ENCODE data around the gene TLE2. TPM values are rescaled to one million over a fixed set of nuclear protein-coding genes. Genes with fewer than 3 reads are reported as not detected.
"Not testable (repeated sequence)": the region's sequence is repeated elsewhere in the genome, so short reads cannot be mapped to it uniquely, and the experiment has no call there.

Gene TLE2
- total RNA-seq, 2 donors from 2014 or later: 2.5 to 3.5 TPM

DNA sequence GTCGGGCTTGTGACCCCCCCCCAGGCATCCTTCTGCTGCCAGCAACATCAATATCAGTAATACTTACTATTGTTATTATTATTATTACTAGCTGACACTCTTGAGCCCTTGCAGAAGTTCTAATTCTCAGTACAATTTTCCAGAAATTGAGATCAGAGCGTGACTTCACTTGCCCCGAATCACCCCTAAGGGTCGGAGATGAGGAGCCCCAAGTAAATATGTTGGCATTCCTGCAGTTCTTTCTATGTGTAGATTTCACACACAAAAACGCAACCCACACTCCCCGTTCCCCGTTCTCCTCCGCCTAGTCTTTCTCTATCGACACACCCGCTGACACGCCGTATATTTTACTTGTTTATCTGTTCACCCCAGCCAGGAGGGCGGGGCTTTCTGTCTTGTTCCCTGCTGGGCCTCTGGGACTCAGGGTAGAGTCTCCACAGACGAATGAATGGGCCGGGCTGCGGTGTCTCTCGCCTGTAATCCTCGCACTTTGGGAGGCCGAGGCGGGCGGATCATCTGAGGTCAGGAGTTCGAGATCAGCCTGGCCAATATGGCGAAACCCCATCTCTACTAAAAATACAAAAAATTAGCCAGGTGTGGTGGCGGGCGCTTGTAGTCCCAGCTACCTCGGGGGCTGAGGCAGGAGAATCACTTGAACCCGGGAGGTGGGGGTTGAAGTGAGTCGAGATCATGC lies 18.6 kb upstream of the TLE2 start:
- peak; percentile 95 for ATAC-seq (replicated peaks)
- peaks cover 6% of the 10 kb centered on the region for H3K4me1 Mint-ChIP-seq
- no peaks in the 10 kb centered on the region for H3K27me3 Mint-ChIP-seq
- H3K27ac Mint-ChIP-seq: peak overlapping the region; percentile 90
- H3K4me3 Mint-ChIP-seq: peak overlapping the region; percentile 85
- no peaks in the 10 kb centered on the region for H3K9me3 Mint-ChIP-seq
- no peaks in the 10 kb centered on the region for H3K36me3 Mint-ChIP-seq (ENCODE audit: low read depth)

DNA sequence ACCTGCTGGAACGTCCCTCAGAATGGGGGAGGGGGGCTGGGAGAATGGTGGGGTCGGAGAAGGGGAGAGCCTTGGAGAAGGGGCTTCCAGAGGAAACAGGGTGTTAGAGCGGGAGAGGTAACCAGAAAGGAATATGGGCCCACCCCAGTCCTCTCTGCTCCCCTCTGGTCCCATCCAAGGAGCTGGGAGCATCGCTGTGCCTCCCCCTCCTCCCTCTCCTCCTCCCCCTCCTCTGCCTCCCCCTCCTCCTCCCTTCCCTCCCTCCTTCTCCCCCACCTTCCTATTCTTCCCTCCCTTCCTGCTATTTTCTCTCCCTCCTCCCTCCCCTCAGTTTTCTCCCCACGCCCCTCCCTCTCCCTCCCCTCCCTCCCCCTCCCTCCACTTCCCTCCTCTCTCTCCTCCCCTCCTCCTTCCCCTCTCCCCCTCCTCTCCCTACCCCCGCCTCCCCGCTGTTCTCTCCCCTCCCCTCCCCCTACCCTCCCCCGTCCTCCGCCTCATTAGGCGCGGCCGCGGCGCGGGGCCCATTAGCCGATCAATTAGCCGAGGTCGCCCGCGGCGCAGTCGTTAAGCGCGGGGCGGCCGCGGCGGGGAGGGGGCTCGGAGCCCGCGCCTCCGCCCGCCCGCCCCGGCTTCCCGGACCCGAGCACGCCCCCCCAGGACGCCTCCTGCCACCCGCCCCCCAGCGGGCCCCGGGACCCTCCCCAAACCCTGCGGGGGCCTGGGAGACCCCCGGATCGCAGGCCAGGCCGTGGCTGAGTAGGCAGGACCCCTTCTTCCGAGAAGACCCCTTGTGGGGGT lies 17.8 kb upstream of the TLE2 start:
- no peaks in the 10 kb centered on the region for H3K9me3 Mint-ChIP-seq
- H3K4me3 Mint-ChIP-seq: peak overlapping the region; percentile 85
- no peak for ATAC-seq (replicated peaks)
- peak overlapping the region; percentile 90 for H3K27ac Mint-ChIP-seq
- H3K4me1 Mint-ChIP-seq: peaks cover 6% of the 10 kb centered on the region
- H3K27me3 Mint-ChIP-seq: no peaks in the 10 kb centered on the region
- no peaks in the 10 kb centered on the region for H3K36me3 Mint-ChIP-seq (ENCODE audit: low read depth)

- no peaks in the 10 kb centered on the region for H3K9me3 Mint-ChIP-seq
- peaks cover 6% of the 10 kb centered on the region for H3K4me1 Mint-ChIP-seq
- H3K27me3 Mint-ChIP-seq: no peaks in the 10 kb centered on the region
- ATAC-seq (replicated peaks): no peak
- H3K4me3 Mint-ChIP-seq: no peak overlapping the region
- no peaks in the 10 kb centered on the region for H3K36me3 Mint-ChIP-seq (ENCODE audit: low read depth)
- no peak overlapping the region for H3K27ac Mint-ChIP-seq
These were observed 17.0 kb upstream of the TLE2 start for GRCh38 chr19:3045885-3046697.

DNA sequence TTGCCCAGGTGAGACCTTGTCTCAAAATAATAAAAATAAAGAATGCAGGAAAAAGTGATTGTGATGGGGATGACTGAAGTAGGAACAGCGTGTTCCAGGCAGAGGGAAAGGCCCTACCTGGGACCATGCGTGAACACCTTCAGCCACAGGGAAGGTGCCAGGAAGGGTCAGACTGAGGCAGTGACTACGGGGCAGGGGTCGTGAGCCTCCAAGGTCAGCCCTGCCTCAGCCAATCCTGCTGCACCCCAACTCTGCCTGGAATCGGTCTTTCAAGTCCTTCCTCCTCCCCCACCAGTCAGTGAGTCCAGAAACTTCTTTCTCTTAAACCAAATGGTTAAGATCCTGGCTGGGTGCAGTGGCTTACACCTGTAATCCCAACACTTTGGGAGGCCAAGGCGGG lies 16.1 kb upstream of the TLE2 start:
- Mint-ChIP-seq H3K4me3 (no peak overlapping the region), H3K9me3 (no peaks in the 10 kb centered on the region), H3K27me3 (no peaks in the 10 kb centered on the region), H3K27ac (no peak overlapping the region), H3K36me3 (ENCODE audit: low read depth) (no peaks in the 10 kb centered on the region), H3K4me1 (peaks cover 6% of the 10 kb centered on the region)
- ATAC-seq (replicated peaks): no peak

DNA sequence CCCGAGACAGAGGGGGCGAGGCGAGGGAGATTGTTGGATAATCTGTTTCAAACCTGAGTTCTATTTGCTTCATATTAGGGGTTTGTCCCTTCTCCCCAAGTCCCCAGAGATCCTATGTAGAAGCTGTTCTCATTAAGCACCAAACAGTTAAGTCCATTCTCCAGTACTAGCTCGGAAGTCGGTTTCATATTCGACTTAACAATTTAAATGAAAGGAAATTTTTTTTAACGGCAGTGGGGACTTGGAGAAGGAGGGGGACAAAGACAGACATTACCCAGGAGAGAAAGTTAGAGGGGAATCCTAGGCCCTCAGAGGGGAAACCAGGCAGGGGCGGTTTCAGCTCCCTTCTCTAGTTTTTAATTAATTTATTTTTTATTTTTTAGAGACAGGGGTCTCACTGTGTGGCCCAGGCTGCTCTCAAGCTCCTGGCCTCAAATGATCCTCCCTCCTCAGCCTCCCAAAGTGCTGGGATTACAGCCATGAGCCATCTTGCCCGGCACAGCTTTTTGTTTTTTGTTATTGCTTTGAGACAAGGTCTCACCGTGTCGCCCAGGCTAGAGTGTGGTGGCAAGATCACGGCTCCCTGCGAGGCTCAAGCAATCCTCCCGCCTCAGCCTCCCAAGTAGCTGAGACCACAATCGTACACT lies 13.7 kb upstream of the TLE2 start:
- no peak overlapping the region for H3K4me3 Mint-ChIP-seq
- no peak for ATAC-seq (replicated peaks)
- no peaks in the 10 kb centered on the region for H3K9me3 Mint-ChIP-seq

DNA sequence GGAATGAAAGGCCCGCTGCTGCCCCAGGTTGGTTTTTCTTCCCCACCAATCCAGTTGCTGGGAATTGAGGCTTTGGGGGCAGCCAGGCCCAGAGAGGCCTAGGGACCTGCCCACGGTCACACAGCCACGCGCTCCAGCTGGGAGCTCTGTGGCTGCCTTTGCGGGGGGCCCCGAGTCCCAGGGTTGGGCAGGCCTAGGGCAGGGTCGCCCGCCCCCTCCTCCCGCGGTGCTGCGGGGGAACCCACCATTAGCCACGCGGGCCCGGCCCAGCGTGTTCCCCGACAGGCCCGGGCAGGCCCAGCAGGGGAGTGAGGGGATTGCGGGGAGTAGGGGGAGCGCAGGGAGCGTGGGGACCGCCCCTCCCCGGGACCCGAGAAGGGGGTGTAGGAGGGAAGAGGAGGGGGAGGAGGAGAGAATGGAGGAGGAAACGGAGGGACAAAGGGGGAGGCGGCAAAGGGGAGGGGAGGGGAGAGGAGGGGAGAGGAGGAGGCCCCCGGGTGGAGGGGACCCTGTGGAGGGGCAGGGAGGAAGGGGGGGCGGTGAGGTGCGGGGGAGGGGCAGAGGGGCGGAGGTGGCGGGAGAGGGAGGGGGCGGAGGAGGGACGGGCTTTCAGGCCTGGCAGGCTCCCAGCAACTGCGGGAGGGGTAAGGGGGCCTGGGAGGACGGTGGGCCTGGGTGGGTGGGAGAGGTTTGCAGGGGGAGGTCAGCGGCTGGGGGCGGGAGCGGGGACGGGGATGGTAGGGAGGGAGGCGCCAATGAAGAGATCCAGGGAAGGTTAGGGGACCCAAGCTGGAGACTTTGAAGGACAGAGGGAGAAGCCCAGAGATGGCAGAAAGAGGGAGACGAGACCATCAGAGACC lies 12.9 kb upstream of the TLE2 start:
- Mint-ChIP-seq H3K27me3 (no peaks in the 10 kb centered on the region), H3K4me3 (no peak overlapping the region), H3K27ac (no peak overlapping the region), H3K36me3 (ENCODE audit: low read depth) (no peaks in the 10 kb centered on the region), H3K4me1 (no peaks in the 10 kb centered on the region), H3K9me3 (no peaks in the 10 kb centered on the region)
- ATAC-seq (replicated peaks): no peak

More for the DNA sequence above, 13.7 kb upstream of the TLE2 start:
- Mint-ChIP-seq H3K4me1 (peaks cover 4% of the 10 kb centered on the region), H3K36me3 (ENCODE audit: low read depth) (no peaks in the 10 kb centered on the region), H3K27ac (no peak overlapping the region), H3K27me3 (no peaks in the 10 kb centered on the region)

- Mint-ChIP-seq H3K4me1 (no peaks in the 10 kb centered on the region), H3K4me3 (no peak overlapping the region), H3K27ac (no peak overlapping the region), H3K27me3 (no peaks in the 10 kb centered on the region), H3K36me3 (ENCODE audit: low read depth) (no peaks in the 10 kb centered on the region), H3K9me3 (no peaks in the 10 kb centered on the region)
- ATAC-seq (replicated peaks): no peak
These were observed 12.2 kb upstream of the TLE2 start for GRCh38 chr19:3041327-3041726.

DNA sequence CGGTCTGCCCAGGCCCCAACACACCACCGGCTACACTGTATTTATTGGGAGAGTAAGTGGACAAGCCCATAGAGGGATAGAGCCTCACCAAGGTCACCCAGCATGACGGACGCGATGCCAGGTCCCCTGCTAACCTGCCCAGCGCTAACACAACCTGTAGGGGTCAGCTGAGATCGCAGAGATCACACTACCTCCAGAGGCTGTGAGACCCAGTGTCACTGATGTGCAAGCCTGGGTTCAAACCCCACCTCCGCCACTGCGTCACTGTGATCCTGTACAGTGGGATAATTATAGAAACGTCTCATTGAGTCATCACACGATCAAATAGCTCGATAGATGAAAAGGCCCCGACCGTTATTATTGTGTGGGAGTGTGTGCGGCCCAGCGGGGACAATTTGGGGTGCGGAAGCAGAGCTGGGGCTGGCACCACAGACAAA lies 10.6 kb upstream of the TLE2 start:
- H3K4me3 Mint-ChIP-seq: no peak overlapping the region
- H3K27me3 Mint-ChIP-seq: no peaks in the 10 kb centered on the region
- H3K27ac Mint-ChIP-seq: peak overlapping the region; percentile 43
- peaks cover 3% of the 10 kb centered on the region for H3K4me1 Mint-ChIP-seq
- peaks cover 6% of the 10 kb centered on the region for H3K36me3 Mint-ChIP-seq (ENCODE audit: low read depth)
- no peak for ATAC-seq (replicated peaks)
- no peaks in the 10 kb centered on the region for H3K9me3 Mint-ChIP-seq

- peaks cover 9% of the 10 kb centered on the region for H3K4me1 Mint-ChIP-seq
- ATAC-seq (replicated peaks): no peak
- H3K9me3 Mint-ChIP-seq: no peaks in the 10 kb centered on the region
- H3K27ac Mint-ChIP-seq: peak overlapping the region; percentile 43
- H3K36me3 Mint-ChIP-seq (ENCODE audit: low read depth): peaks cover 6% of the 10 kb centered on the region
- H3K27me3 Mint-ChIP-seq: no peaks in the 10 kb centered on the region
- H3K4me3 Mint-ChIP-seq: no peak overlapping the region
These were observed 10.0 kb upstream of the TLE2 start for GRCh38 chr19:3039125-3039524.

DNA sequence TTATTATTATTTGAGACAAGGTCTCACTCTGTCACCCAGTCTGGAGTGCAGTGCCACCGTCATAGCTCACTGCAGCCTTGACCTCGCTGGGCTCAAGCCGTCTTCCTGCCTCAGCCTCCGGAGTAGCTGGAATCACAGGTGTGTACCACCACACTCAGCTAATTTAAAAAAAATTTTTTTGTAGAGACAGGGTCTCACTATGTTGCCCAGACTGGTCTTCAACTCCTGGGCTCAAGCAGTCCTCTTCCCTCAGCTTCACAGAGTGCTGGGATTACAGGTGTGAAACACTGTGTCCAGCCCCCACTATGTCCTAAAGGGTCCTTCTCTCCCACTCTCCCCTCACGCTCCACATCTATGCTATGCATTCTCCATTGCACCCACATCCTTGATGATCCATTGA lies 9.1 kb upstream of the TLE2 start:
- Mint-ChIP-seq H3K9me3 (no peaks in the 10 kb centered on the region), H3K27me3 (no peaks in the 10 kb centered on the region), H3K36me3 (ENCODE audit: low read depth) (peaks cover 6% of the 10 kb centered on the region), H3K4me3 (no peak overlapping the region), H3K4me1 (peaks cover 9% of the 10 kb centered on the region), H3K27ac (no peak overlapping the region)
- ATAC-seq (replicated peaks): no peak

GRCh38 chr19:3036977-3037544 lies 8.0 kb upstream of the TLE2 start:
- H3K27me3 Mint-ChIP-seq; H3K4me1 Mint-ChIP-seq; H3K9me3 Mint-ChIP-seq; H3K36me3 Mint-ChIP-seq (ENCODE audit: low read depth); ATAC-seq (replicated peaks): not testable (repeated sequence)
- Mint-ChIP-seq H3K27ac (peak overlapping the region; percentile 99), H3K4me3 (peak overlapping the region; percentile 94)

GRCh38 chr19:3036119-3036976 lies 7.3 kb upstream of the TLE2 start:
- peaks cover 6% of the 10 kb centered on the region for H3K36me3 Mint-ChIP-seq (ENCODE audit: low read depth)
- H3K4me3 Mint-ChIP-seq: peak overlapping the region; percentile 94
- no peaks in the 10 kb centered on the region for H3K27me3 Mint-ChIP-seq
- H3K4me1 Mint-ChIP-seq: peaks cover 9% of the 10 kb centered on the region
- H3K27ac Mint-ChIP-seq: peak overlapping the region; percentile 99
- peak; percentile 69 for ATAC-seq (replicated peaks)
- H3K9me3 Mint-ChIP-seq: no peaks in the 10 kb centered on the region
